Gastroesophageal sphincter (tissue), 4 donors: Measurements from ENCODE around the gene MMP17. TPM values are rescaled to one million over a fixed set of nuclear protein-coding genes. Genes with fewer than 3 reads are reported as not detected.

Experiments used
- ATAC-seq: fragments of 150-250 bp; one replicate; pipeline ENCODE4 v1.9.1; 2016; ENCODE audit warnings: mild to moderate bottlenecking, moderate library complexity
- H3K27ac ChIP-seq, 4 donors: fragments of 200-600 bp; sonication (generic) in 3 of 4; 1 replicate in 3 of 4; 2 replicates in 1 of 4; pipeline ENCODE4 v1.5.1; 2016 to 2019
- H3K27me3 ChIP-seq: fragments of 200-600 bp; sonication (generic); one replicate; pipeline ENCODE4 v1.5.1; 2019
- H3K36me3 ChIP-seq, 2 donors: fragments of 200-600 bp; sonication (generic); one replicate each; pipeline ENCODE4 v1.5.1; 2019; ENCODE audit warnings: control low read depth in 1 of 2
- H3K4me1 ChIP-seq, 3 donors: fragments of 200-600 bp; sonication (generic); 1 replicate in 2 of 3; 2 replicates in 1 of 3; pipeline ENCODE4 v1.5.1; 2016 to 2019; ENCODE audit warnings: control low read depth in 2 of 3
- H3K4me3 ChIP-seq, 2 donors: fragments of 200-600 bp; sonication (generic); one replicate each; pipeline ENCODE4 v1.5.1; 2019; ENCODE audit warnings: mild to moderate bottlenecking in 1 of 2, moderate library complexity in 1 of 2
- H3K9me3 ChIP-seq, 3 donors: fragments of 200-600 bp; sonication (generic); one replicate each; pipeline ENCODE4 v1.5.1; 2017 to 2019; ENCODE audit warnings: control low read depth in 2 of 3
- EP300 ChIP-seq: sonication (generic); formaldehyde crosslinking; IDR thresholded peaks from one replicate; pipeline ENCODE4 v1.6.1; 2017; ENCODE audit warnings: antibody characterized with exemption, mild to moderate bottlenecking
- POLR2A ChIP-seq, 2 donors: fragments of 450-650 bp; IDR thresholded peaks; one replicate each; pipeline ENCODE4 v1.6.1; 2017; ENCODE audit warnings: antibody characterized with exemption in 2 of 2, mild to moderate bottlenecking in 2 of 2, moderate library complexity in 1 of 2
- POLR2AphosphoS5 ChIP-seq: sonication (generic); formaldehyde crosslinking; IDR thresholded peaks from one replicate; pipeline ENCODE4 v1.6.1; 2017; ENCODE audit warnings: antibody characterized with exemption
- WGBS, 2 donors: methylation state at CpG; one replicate each; pipeline ENCODE4 v1.1.5; 2018; ENCODE audit warnings: low coverage in 1 of 2; 5-methylcytosine and 5-hydroxymethylcytosine counted together
- total RNA-seq, 4 donors: library from RNA; depleted of rRNA; stranded (reverse); fragments of >200 nt; gene quantifications; one replicate each; pipeline ENCODE4 v1.1.0, GENCODE V29; 2016
- TF ChIP-seq, protein P1 (sequence below), 4 experiments: fragments of 200-600 bp in 2 of 4; fragments of 450-650 bp in 2 of 4; sonication (generic) in 1 of 4; IDR thresholded peaks; one replicate each; pipeline ENCODE4 v1.5.1; 2017 to 2019; ENCODE audit warnings: antibody characterized with exemption in 4 of 4, mild to moderate bottlenecking in 2 of 4, moderate library complexity in 2 of 4

MMP17 gene
- total RNA-seq, 4 donors from 2014 or later: 2.0 to 7.0 (median 4.5) TPM

GRCh38 chr12:131831635-131832041, 3.4 kb downstream of the MMP17 start:
- H3K4me1 ChIP-seq: peaks cover 0 to 57% (median 30%) of the 10 kb centered on the region in 3 donors
- ATAC-seq: no peak
- WGBS, 2 donors: no CpG with 5 or more reads among the region's 16 CpGs

DNA sequence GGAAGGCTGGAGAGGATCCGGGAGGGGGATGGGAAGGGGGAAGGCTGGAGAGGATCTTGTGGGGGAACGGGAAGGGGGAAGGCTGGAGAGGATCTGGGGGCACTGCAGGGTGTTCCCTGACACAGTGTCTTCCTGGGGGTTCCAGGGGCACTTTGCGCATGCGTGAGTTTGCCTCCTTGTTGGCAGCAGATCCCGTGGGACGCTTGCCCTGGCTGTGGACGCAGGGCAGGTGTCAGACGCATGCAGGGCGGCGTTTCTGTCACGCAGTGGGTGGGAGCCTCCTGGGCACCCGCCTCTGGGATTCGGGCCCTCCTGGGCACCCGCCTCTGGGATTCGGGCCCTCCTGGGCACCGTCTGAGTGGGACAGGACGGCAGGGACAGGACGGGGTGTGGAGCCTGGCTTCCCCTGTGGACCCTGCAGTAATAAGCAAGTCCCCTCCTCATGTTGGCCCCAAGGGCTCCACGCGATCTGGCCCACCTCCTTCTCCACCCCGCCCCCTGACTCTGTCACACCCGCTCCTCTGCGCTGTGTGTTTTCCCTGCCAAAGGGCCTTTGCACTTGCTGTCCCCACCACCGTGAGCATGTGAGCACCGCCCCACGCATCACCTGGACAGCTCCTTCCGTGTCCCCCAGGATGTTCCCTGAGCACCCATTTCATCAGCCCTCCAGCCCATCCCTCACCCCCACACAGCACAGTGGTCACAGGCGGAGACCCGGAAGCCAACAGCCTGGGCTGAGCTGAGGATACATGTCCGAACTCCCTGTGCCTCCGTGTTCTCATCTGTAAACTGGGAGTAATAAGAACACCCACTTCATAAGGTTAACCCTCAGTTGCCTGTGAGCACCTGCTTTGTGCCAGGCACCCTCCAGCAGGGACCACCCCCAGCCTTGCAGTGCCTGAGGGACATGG, 4.4 kb downstream of the MMP17 start:
- Histone ChIP-seq H3K4me1 (peaks cover 0 to 55% (median 28%) of the 10 kb centered on the region in 3 donors), H3K27ac (peak overlapping the region in 3 of 4 donors; percentile 61 to 75 (median 62)), H3K4me3 (peak overlapping the region in 1 of 2 donors; percentile 58), H3K9me3 (no peaks in the 10 kb centered on the region), H3K36me3 (no peaks in the 10 kb centered on the region), H3K27me3 (peaks cover 90% of the 10 kb centered on the region)
- WGBS, 2 donors: 40 to 48% methylated on average over 2 to 17 of the region's 31 CpGs
- TF ChIP-seq EP300 (no peak), POLR2AphosphoS5 (no peak), POLR2A (IDR thresholded peaks at IDR 0.05) (no peak)
- TF ChIP-seq, protein P1, sequence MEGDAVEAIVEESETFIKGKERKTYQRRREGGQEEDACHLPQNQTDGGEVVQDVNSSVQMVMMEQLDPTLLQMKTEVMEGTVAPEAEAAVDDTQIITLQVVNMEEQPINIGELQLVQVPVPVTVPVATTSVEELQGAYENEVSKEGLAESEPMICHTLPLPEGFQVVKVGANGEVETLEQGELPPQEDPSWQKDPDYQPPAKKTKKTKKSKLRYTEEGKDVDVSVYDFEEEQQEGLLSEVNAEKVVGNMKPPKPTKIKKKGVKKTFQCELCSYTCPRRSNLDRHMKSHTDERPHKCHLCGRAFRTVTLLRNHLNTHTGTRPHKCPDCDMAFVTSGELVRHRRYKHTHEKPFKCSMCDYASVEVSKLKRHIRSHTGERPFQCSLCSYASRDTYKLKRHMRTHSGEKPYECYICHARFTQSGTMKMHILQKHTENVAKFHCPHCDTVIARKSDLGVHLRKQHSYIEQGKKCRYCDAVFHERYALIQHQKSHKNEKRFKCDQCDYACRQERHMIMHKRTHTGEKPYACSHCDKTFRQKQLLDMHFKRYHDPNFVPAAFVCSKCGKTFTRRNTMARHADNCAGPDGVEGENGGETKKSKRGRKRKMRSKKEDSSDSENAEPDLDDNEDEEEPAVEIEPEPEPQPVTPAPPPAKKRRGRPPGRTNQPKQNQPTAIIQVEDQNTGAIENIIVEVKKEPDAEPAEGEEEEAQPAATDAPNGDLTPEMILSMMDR (IDR thresholded peaks at IDR 0.05): no peak
- no peak for ATAC-seq

More at GRCh38 chr12:131831635-131832041, 3.4 kb downstream of the MMP17 start:
- peak overlapping the region in 1 of 2 donors; percentile 58 for H3K4me3 ChIP-seq
- no peaks in the 10 kb centered on the region for H3K36me3 ChIP-seq
- H3K27ac ChIP-seq: peak overlapping the region in 3 of 4 donors; percentile 70 to 76 (median 75)
- peaks cover 90% of the 10 kb centered on the region for H3K27me3 ChIP-seq
- H3K9me3 ChIP-seq: no peaks in the 10 kb centered on the region
- no peak for TF ChIP-seq POLR2AphosphoS5

GRCh38 chr12:131833288-131833895, 5.2 kb downstream of the MMP17 start:
- Histone ChIP-seq H3K27me3 (peaks cover 90% of the 10 kb centered on the region), H3K4me3 (no peak overlapping the region), H3K4me1 (peaks cover 0 to 48% (median 23%) of the 10 kb centered on the region in 3 donors), H3K27ac (no peak overlapping the region), H3K36me3 (no peaks in the 10 kb centered on the region), H3K9me3 (no peaks in the 10 kb centered on the region)
- WGBS, 2 donors: 58 to 80% methylated on average over 3 to 8 of the region's 23 CpGs
- no peak for ATAC-seq
- TF ChIP-seq, protein P1 (IDR thresholded peaks at IDR 0.05): no peak

DNA sequence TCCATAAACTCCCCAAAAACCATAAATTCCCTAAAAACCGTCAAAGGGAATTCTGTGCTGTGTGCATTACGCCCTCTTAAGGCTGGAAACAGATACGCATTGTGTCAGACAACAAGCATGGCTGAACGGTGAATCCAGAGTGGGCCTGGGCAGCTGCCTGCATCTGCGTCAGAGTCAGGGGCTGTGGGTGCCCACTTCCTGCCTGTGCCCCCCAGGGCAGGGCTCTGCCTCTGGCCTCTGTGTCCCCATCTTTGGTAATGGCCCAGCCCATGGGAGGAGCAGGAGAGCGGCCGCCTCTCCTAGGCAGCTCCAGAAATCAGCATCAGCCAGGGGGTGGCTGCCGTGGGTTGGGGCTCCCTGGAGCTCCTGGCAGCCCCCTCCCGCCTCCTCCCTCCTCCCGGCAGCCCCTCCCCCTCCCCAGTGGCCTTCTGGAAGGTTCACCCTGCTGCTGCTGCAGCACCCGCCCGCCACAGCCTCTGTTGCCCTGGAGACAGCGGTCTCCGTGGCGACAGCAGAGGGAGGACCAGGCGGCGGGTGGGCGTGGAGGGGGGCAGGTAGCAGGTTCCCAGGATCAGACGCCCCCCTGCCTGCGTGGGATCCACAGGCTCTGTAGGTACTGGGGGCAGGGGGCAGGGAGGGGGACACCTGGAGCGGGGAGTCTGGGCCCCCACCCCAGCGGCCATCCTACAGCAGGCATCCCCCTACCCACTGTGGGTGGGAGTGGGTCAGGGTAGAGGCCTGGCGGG, 5.9 kb downstream of the MMP17 start:
- Histone ChIP-seq H3K4me3 (no peak overlapping the region), H3K9me3 (no peaks in the 10 kb centered on the region), H3K27ac (no peak overlapping the region), H3K4me1 (peaks cover 0 to 41% (median 20%) of the 10 kb centered on the region in 3 donors), H3K36me3 (no peaks in the 10 kb centered on the region), H3K27me3 (peaks cover 90% of the 10 kb centered on the region)
- 60% methylated on average over 1 of the region's 23 CpGs; no CpG with 5 or more reads in 1 of the 2 donors for WGBS, 2 donors
- TF ChIP-seq, protein P1 (IDR thresholded peaks at IDR 0.05): peak in 1 of 4 experiments; percentile 13
- TF ChIP-seq POLR2A (IDR thresholded peaks at IDR 0.05): no peak
- no peak for ATAC-seq
